Natural killer cell (primary cell): ENCODE data around the gene TRIP12. TPM values are rescaled to one million over a fixed set of nuclear protein-coding genes. Genes with fewer than 3 reads are reported as not detected.

Source experiments
- ATAC-seq, 3 donors: fragments of 150-1000 bp in 2 of 3; fragments of 200-7000 bp in 1 of 3; cut with Tn5 transposase; 1 replicate in 1 of 3; 2 replicates in 2 of 3; pipeline ENCODE4 v1.10.0; 2021; ENCODE audit warnings: mild to moderate bottlenecking in 2 of 3, moderate library complexity in 2 of 3
- DNase-seq, 2 donors: peaks; one replicate each; pipeline versions ENCODE4 v3.0.0 to v3.0.0-alpha.2; 2013 to 2021; ENCODE audit warnings: mixed read lengths in 1 of 2
- H3K27ac ChIP-seq: one replicate; pipeline ENCODE4 v1.5.1; 2013; ENCODE audit warnings: mild to moderate bottlenecking, low read length
- H3K27me3 ChIP-seq: one replicate; pipeline ENCODE4 v1.6.1; 2013; ENCODE audit warnings: low read length; ENCODE audit not compliant: control insufficient read depth, insufficient read depth
- H3K36me3 ChIP-seq: one replicate; pipeline ENCODE4 v1.6.1; 2013; ENCODE audit warnings: low read length; ENCODE audit not compliant: control insufficient read depth, insufficient read depth
- H3K4me1 ChIP-seq: one replicate; pipeline ENCODE4 v1.6.1; 2013; ENCODE audit warnings: low read length; ENCODE audit not compliant: control insufficient read depth, insufficient read depth
- H3K4me3 ChIP-seq: one replicate; pipeline ENCODE4 v1.5.1; 2013; ENCODE audit warnings: low read length
- H3K9me3 ChIP-seq: one replicate; pipeline ENCODE4 v1.6.1; 2013; ENCODE audit warnings: low read length; ENCODE audit not compliant: control insufficient read depth, insufficient read depth
- H3K27ac Mint-ChIP-seq, 2 donors: one replicate each; pipeline ENCODE4 v1.8.0; 2022; ENCODE audit warnings: mild to moderate bottlenecking in 2 of 2, mixed read lengths in 2 of 2, moderate library complexity in 1 of 2
- H3K27me3 Mint-ChIP-seq, 2 donors: one replicate each; pipeline ENCODE4 v1.8.0; 2022; ENCODE audit warnings: low read depth in 2 of 2, mixed read lengths in 2 of 2
- H3K36me3 Mint-ChIP-seq: one replicate; pipeline ENCODE4 v1.8.0; 2022; ENCODE audit warnings: mixed read lengths
- H3K4me1 Mint-ChIP-seq, 2 donors: one replicate each; pipeline ENCODE4 v1.8.0; 2022; ENCODE audit warnings: mixed read lengths in 2 of 2
- H3K4me3 Mint-ChIP-seq: one replicate; pipeline ENCODE4 v1.8.0; 2022; ENCODE audit warnings: mild to moderate bottlenecking, moderate library complexity, mixed read lengths
- H3K9me3 Mint-ChIP-seq, 2 donors: one replicate each; pipeline ENCODE4 v1.8.0; 2022; ENCODE audit warnings: mixed read lengths in 2 of 2
- CTCF ChIP-seq: fragments of 200-600 bp; IDR thresholded peaks from one replicate; pipeline ENCODE4 v1.8.0; 2022; ENCODE audit warnings: antibody characterized with exemption
- WGBS: methylation state at CpG from one replicate; pipeline ENCODE4 v1.1.7; 2013; ENCODE audit warnings: missing lambda C conversion rate; ENCODE audit not compliant: insufficient coverage; 5-methylcytosine and 5-hydroxymethylcytosine counted together
- intact Hi-C: fragments of 100-400 bp; cut with micrococcal nuclease; formaldehyde crosslinking; loops from one replicate; pipeline ENCODE4 v1.14.2; 2022
- total RNA-seq, 4 donors: library from RNA; stranded (reverse); fragments of 120-200 nt in 1 of 4; gene quantifications; one replicate each; pipeline versions ENCODE4 v1.2.3 to v1.2.4, GENCODE V29; 2013 to 2022

Gene TRIP12
- total RNA-seq, 3 donors from 2014 or later (not counting 1 experiment from before 2014, with no cell fraction given): 295 to 351 (median 325) TPM

- Mint-ChIP-seq H3K9me3 (no peaks in the 10 kb centered on the region), H3K4me1 (peaks cover 69 to 71% of the 10 kb centered on the region in 2 donors), H3K4me3 (no peak overlapping the region), H3K27me3 (no peaks in the 10 kb centered on the region), H3K36me3 (no peaks in the 10 kb centered on the region), H3K27ac (peak overlapping the region; percentile 6 to 32)
- peaks cover 22% of the 10 kb centered on the region for H3K4me1 ChIP-seq
- no peak overlapping the region for H3K27ac ChIP-seq
- H3K27me3 ChIP-seq: no peaks in the 10 kb centered on the region
- DNase-seq: no peak
- no peak overlapping the region for H3K4me3 ChIP-seq
- no peaks in the 10 kb centered on the region for H3K9me3 ChIP-seq
- no peak for ATAC-seq
- H3K36me3 ChIP-seq: peaks cover 3% of the 10 kb centered on the region
- intact Hi-C loops: no loop called here
- WGBS: 80% methylated on average over 1 of the region's 2 CpGs
- TF ChIP-seq CTCF: no peak
These were observed 7.6 kb downstream of the TRIP12 start for GRCh38 chr2:229914171-229914570.

GRCh38 chr2:229910832-229911412, 10.9 kb downstream of the TRIP12 start:
- H3K27ac ChIP-seq: no peak overlapping the region
- no peak overlapping the region for H3K4me3 Mint-ChIP-seq
- DNase-seq (peak in 1 of 2 donors; percentile 66), ATAC-seq (peak; percentile 69 to 76 (median 75))
- no peaks in the 10 kb centered on the region for H3K27me3 Mint-ChIP-seq
- no peaks in the 10 kb centered on the region for H3K27me3 ChIP-seq
- no peaks in the 10 kb centered on the region for H3K36me3 Mint-ChIP-seq
- WGBS: 60% methylated on average over 1 of the region's 1 CpG
- no peaks in the 10 kb centered on the region for H3K9me3 Mint-ChIP-seq
- peak; percentile 35 for TF ChIP-seq CTCF
- peaks cover 26% of the 10 kb centered on the region for H3K4me1 ChIP-seq
- H3K4me3 ChIP-seq: no peak overlapping the region
- peaks cover 8% of the 10 kb centered on the region for H3K36me3 ChIP-seq
- peak overlapping the region; percentile 43 to 74 for H3K27ac Mint-ChIP-seq
- intact Hi-C loops: loop anchor here (2.0 kb wide), 1 partner anchor 110 kb away; no protein-coding TSS in a partner anchor
- H3K4me1 Mint-ChIP-seq: peaks cover 46 to 60% of the 10 kb centered on the region in 2 donors
- no peaks in the 10 kb centered on the region for H3K9me3 ChIP-seq

- WGBS: no CpG with 5 or more reads among the region's 1 CpG
- TF ChIP-seq CTCF: no peak
- no peak overlapping the region for H3K27ac ChIP-seq
- H3K9me3 Mint-ChIP-seq: no peaks in the 10 kb centered on the region
- H3K36me3 Mint-ChIP-seq: no peaks in the 10 kb centered on the region
- peaks cover 47 to 61% of the 10 kb centered on the region in 2 donors for H3K4me1 Mint-ChIP-seq
- H3K36me3 ChIP-seq: peaks cover 9% of the 10 kb centered on the region
- no peak overlapping the region for H3K4me3 ChIP-seq
- no peaks in the 10 kb centered on the region for H3K27me3 ChIP-seq
- H3K4me3 Mint-ChIP-seq: peak overlapping the region; percentile 18
- peak overlapping the region; percentile 43 to 74 for H3K27ac Mint-ChIP-seq
- ATAC-seq (peak in 1 of 3 donors; percentile 15), DNase-seq (no peak)
- H3K27me3 Mint-ChIP-seq: no peaks in the 10 kb centered on the region
- no peaks in the 10 kb centered on the region for H3K9me3 ChIP-seq
- H3K4me1 ChIP-seq: peaks cover 23% of the 10 kb centered on the region
- intact Hi-C loops: loop anchor here (2.0 kb wide), 1 partner anchor 109 kb away; no protein-coding TSS in a partner anchor
These were observed 11.5 kb downstream of the TRIP12 start for GRCh38 chr2:229910147-229910831.
